Fibroblast of skin of back (primary cell): ENCODE measurements around the gene KCNH6.
A peak's percentile ranks its signal among the peaks of the same experiment; 100 is the strongest.

ENCODE experiments used
- DNase-seq: peaks from one replicate; pipeline ENCODE4 v3.0.0-alpha.2; 2013

Gene KCNH6

DNA sequence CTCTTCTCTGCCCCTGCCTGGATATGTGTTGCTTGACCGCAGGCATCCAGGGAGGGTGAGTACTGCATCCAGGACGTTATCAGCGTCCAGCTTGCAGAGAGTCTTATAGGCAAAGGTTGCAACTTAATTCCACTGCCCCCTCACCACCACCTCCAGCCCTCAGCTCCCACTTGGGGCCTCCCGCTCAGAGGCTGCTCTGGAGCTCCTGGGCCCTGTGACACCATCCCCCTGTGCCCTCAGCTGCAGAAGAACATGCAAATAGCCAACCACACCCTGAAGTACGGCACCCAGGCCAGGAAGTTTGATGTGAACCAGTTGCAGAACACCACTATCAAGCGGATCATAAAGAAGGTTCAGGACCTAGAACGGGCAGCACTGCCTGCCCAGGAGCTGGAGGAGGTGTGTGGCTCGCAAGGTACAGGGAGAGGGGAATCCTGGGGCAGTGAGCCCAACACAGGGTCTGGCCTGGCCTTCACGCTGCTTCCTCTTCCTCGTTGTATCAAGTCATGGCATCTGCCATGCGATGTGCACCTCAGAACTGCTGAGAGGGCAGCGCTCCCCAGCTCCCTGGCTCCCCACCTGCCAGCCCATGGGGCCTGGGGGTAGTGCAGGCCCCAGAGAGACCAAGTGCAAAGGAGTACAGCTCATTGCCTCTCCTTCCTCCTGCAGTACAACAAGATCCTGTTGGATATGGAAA is 36.7 kb upstream of the KCNH6 start:
- DNase-seq = no peak

DNA sequence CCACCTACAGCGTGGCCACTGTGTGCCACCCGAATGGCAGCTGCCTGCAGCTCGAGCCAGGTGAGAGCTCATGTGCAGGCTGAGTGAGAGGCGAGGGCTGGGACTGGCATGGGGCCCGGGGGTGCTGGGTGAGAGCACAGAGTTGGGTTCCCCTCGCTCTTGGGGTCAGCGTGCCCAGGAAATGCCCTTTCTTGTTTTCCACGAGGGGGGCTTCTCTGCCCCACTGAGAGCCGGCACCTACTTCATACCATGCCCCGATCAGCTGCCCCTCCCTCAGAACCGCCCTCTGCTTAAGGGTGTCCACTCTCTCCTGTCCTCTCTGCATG is 36.2 kb upstream of the KCNH6 start:
- no peak for DNase-seq

DNA sequence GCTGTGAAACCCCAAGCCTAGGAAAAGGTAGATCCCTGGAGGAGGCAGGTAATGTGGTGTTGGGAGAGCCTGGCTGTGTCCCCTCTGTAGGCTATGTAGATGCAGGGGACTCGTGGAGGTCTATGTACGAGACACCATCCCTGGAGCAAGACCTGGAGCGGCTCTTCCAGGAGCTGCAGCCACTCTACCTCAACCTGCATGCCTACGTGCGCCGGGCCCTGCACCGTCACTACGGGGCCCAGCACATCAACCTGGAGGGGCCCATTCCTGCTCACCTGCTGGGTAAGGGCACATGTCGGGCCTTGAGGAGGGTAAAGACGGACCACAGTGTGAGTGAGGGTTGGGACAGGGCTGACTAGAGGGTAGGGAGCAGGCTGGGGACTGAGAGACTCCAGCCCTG is 34.3 kb upstream of the KCNH6 start:
- no peak for DNase-seq

DNA sequence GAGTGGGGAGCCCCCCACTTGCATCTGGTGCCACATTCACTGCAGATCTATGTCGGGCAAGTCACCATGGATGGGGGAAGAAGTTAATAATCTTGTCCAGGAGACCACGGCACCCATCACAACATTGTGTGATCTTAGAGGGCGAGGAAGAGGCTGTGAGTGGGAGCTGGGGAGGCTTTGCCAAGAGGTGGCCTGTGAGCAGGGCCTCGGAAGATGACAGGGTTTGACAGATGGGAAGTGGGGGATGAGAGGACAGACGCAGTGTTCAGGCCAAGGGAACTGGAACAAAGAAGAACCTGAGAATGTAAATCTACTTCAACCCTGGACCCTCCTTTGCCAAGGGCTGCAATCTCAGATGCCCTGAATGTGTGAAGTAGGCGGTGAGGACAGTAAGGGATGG is 33.9 kb upstream of the KCNH6 start:
- no peak for DNase-seq

DNA sequence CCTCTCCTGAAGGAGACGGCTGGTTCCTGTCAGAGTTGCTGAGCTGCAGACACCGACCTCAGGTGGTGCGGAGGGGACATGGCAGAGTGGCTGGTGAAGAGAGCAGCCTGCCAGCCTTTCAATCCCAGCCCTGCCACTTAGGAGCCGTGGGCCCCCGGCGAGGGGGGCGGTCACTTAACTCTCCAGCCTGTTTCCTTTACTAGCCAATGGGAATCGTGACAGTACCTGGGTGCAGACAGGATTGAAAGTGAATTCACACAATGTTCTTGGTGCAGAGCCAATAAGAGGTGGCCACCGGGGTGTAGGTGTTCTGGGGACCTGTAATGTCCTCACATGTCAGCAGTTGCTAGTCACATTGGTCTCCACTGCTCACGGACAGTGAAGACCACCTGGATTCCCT is 32.8 kb upstream of the KCNH6 start:
- no peak for DNase-seq

DNA sequence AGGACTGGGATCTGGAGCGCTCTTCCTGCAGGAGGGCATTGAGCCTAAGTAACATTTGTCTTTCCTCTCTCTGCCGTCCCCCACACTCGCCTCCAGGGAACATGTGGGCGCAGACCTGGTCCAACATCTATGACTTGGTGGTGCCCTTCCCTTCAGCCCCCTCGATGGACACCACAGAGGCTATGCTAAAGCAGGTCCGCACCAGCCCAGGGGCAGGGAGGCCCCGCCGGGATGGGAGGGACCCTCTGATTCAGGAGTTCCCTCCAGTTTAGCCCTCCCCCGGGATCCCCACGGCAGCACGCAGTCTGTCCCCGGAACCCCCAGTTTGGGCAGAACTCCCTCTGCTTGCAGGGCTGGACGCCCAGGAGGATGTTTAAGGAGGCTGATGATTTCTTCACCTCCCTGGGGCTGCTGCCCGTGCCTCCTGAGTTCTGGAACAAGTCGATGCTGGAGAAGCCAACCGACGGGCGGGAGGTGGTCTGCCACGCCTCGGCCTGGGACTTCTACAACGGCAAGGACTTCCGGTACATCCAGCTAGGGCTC is 32.2 kb upstream of the KCNH6 start:
- DNase-seq = no peak

DNA sequence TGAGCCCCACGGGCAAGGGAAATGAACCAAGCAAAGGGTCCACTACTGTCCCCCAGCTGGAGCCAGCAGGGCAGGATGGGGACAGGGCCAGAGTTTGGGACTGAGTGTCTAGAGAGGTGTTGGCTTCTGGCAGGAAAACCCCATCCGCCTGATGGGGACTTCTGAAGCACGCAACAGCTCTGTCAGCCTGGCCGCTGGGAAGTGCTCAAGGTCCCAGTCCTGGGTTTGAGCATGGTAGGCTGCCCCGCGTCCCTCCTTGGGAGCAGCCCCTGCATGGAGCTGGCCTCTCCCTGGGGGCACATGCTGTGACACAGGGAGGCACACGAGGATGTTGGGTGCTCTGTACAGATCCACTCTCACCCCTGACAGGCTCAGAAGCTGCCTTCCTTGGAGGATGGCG is 31.7 kb upstream of the KCNH6 start:
- no peak for DNase-seq

DNA sequence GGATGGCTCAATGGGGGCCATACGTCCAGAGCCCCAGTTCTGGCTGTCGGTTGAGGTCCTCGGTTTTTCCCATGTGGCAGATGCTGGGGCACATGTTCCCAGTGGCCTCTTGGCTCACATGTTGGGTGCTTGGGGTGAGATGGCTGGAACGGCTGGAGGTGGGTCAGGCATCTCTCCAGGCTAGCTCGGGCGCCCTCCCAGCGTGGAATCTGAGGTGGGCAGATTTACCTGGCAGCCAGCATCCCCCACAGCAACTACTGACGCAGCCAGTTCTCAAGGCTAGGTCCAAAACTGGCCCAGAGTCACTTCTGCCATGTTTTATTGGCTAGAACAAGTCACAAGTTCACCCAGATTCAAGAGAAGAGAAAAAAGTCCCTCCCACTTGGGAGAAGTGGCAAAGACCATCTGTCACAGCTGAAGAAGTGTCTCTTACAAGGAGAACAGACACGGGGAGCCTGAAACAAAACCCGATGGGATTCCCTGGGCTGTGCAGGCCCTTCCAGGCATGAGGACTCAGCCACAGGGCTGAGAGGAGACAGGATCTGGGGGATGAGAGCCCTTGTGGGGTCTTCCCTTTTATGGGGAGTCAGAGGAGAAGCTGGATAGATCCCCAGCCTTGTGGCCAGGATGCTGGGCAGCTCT is 31.1 kb upstream of the KCNH6 start:
- DNase-seq = no peak

DNA sequence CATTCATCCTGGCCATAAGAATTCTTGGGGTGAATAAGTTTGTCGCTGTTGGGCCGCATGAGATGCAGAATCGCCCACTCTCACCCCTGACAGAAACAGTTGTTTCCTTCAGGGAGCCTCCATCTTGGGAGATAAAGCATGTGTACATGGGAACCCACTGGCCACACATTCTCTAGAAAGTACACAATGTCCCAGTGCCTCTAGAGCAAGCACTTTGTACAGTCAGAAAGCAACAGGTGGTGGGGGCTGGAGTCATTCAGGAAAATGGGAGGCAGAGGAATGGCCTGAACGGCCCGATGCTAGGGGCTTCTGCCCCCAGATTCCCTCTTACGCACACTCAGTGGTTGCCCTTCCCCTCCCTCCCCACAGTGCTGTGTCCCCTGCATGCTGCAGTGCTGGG is 30.2 kb upstream of the KCNH6 start:
- no peak for DNase-seq

DNA sequence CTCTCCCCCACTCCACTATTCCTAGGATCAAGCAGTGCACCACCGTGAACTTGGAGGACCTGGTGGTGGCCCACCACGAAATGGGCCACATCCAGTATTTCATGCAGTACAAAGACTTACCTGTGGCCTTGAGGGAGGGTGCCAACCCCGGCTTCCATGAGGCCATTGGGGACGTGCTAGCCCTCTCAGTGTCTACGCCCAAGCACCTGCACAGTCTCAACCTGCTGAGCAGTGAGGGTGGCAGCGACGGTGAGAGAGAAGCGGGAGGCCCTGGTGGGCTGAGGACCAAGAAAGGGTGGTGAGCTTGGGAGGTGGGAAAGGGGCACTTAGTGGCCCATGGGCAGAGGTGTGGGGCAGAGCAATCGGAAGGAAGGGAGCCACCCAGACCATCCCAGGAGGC is 29.7 kb upstream of the KCNH6 start:
- DNase-seq = no peak

DNA sequence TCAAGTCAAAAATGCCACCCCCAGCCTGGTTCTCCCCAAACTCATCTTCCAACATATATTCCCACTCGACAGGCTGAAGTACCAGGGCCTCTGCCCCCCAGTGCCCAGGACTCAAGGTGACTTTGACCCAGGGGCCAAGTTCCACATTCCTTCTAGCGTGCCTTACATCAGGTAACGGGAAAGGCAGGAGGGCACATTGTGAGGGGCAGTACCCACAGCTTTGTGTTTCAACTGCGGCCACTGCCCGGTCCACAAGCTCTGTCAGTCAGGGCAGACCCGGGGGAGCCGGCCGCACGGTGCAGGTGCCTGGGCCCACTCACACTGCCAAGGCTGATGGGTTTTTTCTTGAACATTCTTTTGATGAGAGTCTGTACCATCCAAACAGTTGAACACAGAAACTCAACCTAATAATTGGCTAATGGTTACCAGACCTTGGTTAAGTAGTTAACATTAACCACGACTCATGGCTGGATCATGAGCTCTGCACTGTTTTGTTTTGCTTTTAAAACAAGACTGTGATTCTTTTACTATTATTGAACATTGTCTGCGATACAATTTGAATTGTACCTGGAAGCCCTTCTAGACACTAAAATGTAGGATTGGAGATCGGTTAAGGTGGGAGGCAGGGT is 28.7 kb upstream of the KCNH6 start:
- DNase-seq = no peak

DNA sequence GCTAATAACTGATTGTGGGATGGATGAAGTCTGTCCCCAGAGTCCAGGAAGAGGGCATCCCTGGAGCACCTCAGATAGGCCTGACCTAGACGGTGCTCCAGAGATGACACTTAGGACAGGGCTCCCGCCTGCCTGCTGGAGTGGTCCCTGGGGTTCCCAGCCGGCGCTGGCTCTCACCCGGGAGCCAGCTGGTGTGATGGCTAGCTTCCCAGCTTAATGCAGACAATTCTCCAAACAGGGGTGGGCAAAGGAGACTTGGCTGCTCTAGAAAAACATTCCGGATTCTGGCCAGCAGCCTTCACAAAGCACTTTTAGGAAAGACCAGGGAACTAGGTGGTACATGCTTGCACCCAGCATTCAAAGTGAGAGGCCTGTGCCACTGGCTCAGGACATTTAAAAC is 27.7 kb upstream of the KCNH6 start:
- DNase-seq = no peak

DNA sequence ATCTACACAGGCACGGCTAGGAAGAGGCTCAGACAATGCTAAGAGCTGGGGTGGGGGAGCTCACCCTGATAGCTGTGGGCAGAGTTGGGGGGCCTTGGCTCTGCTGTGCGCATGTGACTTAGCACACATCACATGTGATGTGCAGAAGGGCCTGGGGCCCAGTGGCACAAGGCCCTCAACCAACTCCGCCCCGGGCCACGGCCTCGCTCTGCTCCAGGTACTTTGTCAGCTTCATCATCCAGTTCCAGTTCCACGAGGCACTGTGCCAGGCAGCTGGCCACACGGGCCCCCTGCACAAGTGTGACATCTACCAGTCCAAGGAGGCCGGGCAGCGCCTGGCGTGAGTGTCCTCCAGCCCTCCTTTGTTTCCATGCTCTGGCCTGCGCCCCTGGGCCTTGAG is 27.0 kb upstream of the KCNH6 start:
- no peak for DNase-seq

DNA sequence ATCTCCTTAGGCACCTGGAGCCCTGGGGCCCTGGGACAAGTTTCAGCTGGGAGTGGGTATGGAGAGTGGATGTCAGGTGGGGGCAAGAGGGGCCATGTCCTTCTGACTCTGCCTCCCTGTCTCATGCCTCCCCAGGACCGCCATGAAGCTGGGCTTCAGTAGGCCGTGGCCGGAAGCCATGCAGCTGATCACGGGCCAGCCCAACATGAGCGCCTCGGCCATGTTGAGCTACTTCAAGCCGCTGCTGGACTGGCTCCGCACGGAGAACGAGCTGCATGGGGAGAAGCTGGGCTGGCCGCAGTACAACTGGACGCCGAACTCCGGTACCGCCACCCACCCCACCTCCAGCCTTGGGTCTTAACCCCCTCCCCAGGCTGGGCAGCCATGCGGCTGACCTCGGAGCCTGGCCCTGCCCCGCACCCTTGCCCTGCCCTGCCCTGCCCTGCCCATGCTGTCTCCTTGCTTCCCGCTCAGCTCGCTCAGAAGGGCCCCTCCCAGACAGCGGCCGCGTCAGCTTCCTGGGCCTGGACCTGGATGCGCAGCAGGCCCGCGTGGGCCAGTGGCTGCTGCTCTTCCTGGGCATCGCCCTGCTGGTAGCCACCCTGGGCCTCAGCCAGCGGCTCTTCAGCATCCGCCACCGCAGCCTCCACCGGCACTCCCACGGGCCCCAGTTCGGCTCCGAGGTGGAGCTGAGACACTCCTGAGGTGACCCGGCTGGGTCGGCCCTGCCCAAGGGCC is 26.3 kb upstream of the KCNH6 start:
- no peak for DNase-seq

DNA sequence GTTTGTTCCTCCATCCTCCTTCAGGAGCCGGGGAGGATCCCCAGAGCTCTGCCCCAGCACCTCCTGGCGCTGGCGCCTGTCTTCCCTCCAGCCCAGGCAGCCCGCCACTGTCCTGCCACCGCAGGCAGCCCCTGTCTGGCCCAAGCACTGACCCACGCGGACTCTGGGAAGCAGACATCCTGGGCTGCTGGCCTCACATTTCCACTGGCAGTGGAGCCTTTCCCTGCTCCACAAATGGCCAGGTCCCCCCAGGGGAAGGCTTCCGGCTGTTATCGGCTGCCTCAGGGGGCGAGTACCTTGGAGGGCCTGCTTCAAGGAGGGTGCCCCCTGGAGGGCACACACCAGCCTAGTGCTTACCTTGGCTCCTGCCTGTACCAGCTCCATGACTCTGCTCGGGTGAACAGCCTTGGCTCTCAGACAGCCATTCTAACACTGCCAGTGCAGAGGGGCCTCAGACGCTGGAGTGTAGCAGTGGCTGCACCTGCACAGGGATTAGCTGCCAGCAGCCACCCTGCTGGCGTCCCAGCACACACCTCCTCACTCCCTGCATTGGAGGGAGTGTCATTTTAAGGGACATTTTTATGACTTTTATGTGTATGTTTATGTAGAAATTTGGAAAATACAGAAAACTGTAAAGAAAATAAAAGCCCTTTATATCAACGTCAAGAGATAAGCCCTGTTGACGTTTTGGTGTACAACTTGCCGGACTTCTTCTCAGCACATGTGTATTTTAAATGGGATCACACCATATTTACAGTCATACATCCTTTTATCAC is 25.3 kb upstream of the KCNH6 start:
- no peak for DNase-seq

DNA sequence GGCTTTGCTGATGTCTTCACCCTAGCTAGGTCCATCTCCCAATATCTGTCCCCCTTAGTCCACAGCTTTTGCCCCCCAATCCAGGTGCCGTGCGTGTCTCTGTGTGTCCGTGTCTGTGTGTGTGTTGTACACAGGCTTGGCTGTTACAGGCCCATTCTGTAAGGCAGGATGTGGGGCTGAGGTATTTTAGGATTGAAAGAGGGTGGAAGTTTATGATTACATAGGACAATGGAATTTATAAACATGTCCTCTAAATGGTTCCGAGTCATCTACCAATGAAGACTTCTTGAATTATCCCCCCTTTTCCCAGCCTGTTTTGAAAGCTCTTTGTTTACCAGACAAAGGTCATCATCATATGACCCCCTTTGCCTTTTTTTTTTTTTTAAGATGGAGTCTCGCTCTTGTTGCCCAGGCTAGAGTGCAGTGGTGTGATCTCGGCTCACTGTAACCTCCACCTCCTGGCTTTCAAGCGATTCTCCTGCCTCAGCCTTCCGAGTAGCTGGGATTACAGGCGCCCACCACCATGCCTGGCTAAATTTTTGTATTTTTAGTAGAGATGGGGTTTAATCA is 24.4 kb upstream of the KCNH6 start:
- DNase-seq = peak; percentile 77

DNA sequence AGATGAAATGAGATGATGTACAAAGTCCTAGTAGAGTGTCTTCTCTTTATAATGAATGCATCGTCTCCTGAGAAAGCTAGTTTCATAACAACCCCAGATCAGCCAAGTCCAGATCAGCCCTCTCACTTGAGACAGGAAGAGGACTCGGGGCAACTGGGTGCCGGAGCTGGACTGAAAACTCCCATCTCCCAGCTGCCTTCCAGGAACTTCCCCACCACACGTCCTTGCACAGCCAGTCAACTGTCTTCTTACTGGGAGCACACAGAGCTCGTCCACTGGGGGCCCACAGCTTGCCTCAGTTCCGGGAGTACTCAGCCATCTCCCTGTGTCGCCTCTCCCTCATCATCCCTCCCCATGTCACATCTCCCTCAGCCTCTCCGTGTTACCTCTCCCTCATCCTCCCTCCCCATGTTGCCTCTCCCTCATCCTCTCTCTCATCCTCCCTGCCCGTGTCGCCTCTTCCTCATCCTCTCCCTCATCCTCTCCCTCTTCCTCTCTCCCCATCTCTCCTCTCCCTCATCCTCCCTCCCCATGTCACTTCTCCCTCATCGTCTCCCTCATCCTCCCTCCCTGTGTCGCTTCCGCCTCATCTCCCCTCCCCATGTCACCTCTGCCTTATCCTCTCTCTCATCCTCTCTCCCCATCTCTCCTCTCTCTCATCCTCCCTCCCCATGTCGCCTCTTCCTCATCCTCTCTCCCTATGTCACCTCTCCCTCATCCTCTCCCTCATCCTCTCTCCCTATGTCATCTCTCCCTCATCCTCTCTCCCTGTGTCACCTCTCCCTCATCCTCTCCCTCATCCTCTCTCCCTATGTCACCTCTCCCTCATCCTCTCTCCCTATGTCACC is 22.4 kb upstream of the KCNH6 start:
- DNase-seq = no peak

DNA sequence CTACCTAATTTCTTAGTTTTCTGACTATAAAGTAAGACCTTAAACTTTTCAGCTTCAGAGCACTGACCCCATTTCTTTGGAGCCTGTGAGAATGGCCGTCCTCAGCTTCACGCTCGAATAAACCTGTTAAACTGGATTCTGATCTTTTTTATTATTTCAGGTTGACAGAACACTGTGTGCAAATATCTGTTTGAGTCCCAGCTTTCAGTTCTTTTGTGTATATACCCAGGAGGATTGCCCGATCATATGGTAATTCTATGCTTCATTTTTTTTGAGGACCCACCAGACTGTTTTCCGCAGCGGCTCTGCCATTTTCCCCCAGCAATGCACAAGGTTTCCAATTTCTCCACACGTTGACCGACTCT is 19.8 kb upstream of the KCNH6 start:
- no peak for DNase-seq

DNA sequence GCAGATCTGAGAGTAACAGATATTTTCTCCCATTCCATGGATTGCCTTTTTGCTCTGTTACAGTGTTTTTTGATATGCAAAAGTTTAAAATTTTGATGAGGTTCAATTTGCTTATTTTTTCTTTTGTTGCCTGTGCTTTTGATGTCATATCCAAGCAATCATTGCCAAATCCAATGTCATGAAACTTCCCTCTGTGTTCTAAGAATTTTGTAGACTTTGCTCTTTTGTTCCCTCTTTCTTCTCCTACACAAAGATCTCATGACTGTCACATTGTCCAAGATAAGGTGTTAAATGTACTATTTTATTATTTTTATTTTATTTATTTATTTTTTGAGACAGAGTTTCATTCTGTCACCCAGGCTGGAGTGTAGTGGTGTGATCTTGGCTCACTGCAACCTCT is 18.9 kb upstream of the KCNH6 start:
- DNase-seq = no peak

DNA sequence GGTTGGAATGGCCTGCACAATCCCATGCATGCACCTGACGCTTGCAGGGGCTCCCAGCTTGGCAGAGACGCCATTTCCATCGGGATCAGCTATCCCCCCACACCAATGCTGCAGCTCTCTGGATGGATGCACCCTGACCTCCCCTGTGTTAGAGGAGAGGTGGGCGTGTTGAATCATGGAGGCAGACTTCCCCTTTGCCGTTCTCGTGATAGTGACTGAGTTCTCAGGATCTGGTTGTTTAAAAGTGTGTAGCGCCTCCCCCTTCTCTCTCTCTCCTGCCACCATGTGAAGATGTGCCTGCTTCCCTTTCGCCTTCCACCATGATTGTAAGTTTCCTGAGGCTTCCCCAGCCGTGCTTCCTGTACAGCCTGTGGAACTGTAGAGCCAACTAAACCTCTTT is 17.8 kb upstream of the KCNH6 start:
- DNase-seq = no peak

DNA sequence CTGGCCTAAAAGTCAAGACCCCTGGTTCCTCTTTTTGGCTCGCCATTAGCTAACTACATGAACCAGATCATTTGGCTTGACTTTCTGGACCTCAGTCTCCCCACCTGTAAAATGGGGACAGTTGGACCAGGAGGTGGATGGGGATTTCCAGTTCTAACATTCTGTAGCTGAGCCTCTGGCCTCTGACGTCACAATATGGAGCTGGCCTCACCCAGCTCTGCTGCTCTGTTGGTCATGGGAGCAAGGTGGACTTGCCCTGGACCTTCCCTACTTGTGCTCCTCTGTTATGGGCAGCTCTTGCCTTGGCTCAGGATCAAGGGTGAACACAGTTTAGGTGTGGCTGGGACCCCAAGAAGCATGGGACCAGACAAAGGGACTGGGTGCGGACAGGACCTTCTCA is 16.5 kb upstream of the KCNH6 start:
- no peak for DNase-seq

DNA sequence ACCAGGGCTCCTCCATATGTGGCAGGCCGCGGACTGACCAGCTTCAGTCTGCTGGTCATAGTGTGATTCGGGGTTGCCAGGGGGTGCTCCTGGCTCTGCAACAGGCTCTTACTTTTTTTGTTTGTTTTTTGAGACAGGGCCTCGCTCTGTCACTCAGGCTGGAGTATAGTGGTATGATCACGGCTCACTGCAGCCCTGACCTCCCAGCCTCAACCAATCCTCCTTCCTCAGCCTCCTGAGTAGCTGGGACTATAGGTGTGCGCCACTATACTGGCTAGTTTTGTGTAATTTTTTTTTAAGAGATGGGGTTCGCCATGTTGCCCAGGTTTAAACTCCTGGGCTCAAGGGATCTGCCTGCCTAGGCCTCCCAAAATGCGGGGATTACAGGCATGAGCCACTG is 11.8 kb upstream of the KCNH6 start:
- no peak for DNase-seq
